Measurements from ENCODE around the gene S100A7A. TPM values are rescaled to one million over a fixed set of nuclear protein-coding genes. Genes with fewer than 3 reads are reported as not detected.

Gene S100A7A
- total RNA-seq, 1 donor from 2014 or later: not detected

DNA sequence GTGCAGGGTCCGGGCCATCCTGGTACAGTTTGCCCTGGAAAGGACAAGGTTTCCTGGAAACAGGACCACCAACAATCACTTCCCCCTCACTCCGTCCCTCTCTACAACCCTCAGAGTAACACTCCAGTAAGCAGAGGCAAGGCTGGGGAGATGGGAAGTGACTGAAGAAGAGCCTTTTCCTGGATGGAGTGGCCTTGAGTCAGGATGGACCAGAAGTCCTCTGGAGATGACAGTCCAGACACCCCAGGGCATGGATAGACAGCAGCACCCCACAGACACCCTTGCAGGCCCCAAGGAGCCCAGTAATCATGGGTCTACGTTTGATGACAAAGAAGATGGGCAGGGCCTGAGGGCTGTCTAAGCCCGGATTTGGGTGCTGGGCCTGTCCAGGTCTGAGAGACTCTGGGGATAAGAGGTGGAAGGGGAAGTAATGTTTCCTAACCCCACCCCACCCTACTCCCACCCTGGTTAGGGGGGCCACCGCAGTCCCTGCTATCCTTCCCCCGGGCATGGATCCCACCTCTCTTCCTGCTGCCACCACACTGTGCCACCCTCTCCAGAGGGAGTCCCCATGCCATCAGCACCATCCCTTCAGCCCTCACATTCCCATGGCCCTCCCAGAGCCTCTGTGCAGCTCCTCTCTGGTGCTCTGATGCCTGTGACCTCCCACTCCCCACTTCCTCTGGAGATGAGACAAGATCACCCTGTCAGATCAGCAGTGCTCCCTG is 18.2 kb upstream of the S100A7A start:
- Mint-ChIP-seq H3K4me3 (no peak overlapping the region), H3K4me1 (no peaks in the 10 kb centered on the region), H3K27ac (no peak overlapping the region), H3K9me3 (no peaks in the 10 kb centered on the region), H3K36me3 (ENCODE audit: low read depth) (no peaks in the 10 kb centered on the region), H3K27me3 (peaks cover 18% of the 10 kb centered on the region)
- TF ChIP-seq, protein P1, sequence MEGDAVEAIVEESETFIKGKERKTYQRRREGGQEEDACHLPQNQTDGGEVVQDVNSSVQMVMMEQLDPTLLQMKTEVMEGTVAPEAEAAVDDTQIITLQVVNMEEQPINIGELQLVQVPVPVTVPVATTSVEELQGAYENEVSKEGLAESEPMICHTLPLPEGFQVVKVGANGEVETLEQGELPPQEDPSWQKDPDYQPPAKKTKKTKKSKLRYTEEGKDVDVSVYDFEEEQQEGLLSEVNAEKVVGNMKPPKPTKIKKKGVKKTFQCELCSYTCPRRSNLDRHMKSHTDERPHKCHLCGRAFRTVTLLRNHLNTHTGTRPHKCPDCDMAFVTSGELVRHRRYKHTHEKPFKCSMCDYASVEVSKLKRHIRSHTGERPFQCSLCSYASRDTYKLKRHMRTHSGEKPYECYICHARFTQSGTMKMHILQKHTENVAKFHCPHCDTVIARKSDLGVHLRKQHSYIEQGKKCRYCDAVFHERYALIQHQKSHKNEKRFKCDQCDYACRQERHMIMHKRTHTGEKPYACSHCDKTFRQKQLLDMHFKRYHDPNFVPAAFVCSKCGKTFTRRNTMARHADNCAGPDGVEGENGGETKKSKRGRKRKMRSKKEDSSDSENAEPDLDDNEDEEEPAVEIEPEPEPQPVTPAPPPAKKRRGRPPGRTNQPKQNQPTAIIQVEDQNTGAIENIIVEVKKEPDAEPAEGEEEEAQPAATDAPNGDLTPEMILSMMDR (IDR thresholded peaks at IDR 0.05): no peak
- DNase-seq (no peak), ATAC-seq (ENCODE audit: low read depth) (no peak)
- intact Hi-C loops (cut with micrococcal nuclease): no loop called here
- ChIA-PET POLR2A (no interaction called here), CTCF (no interaction called here)

DNA sequence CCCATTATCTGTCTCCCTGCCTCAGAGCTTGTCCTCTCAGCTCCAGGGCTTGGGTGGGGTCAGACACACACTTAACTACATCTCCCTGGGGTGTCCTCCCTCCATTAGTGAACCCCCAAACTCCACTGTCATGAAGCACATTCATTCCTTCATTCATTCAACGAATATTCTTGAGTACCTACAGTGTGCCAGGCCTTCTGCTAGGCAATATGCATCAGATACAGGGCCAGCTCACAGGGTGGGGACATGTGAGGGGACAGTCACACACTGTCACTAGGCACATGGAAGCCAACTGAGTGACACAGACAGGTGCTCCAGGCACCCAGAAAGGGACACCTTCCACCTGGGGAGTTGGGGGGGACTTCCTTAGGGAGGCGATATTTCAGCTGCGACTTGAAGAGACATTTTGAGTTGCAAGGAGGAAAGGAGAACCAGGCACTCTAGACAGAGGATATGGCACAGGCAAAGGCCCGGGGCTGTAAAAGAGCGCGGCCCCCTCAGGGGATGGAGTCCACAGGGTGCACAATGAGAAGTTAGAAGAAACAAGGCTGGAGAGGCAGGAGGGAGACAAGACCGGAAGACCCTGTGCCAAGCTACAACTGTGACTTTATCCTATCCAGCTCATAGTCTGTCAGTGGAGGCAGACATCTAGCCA is 16.8 kb upstream of the S100A7A start:
- H3K36me3 Mint-ChIP-seq (ENCODE audit: low read depth): no peaks in the 10 kb centered on the region
- no peak overlapping the region for H3K4me3 Mint-ChIP-seq
- intact Hi-C loops (cut with micrococcal nuclease): no loop called here
- no peak for ATAC-seq (ENCODE audit: low read depth)
- no peak for DNase-seq
- H3K27me3 Mint-ChIP-seq: peaks cover 13% of the 10 kb centered on the region
- H3K27ac Mint-ChIP-seq: no peak overlapping the region
- ChIA-PET CTCF (no interaction called here), POLR2A (no interaction called here)
- H3K4me1 Mint-ChIP-seq: no peaks in the 10 kb centered on the region
- no peaks in the 10 kb centered on the region for H3K9me3 Mint-ChIP-seq
- TF ChIP-seq, protein P1 (IDR thresholded peaks at IDR 0.05): no peak

DNA sequence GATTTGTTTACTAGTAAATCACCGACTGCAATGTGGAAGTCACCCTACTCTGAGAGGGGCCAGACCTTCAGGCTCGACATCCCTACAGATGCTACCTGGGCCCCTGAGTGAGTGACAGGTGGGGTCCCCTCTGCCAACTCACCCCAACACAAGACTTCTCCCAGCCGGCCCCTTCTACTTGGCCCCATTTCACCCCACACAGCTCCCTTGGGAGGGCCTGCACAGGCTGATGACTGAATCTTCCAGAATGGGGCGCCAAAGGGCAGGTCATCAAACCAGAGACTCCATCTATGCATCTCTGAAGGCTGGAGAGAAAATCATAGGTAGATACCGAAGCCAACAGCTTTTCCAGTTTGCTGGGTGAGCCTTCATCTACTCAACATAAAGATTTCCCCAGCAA is 16.1 kb upstream of the S100A7A start:
- no peak for DNase-seq
- H3K4me3 Mint-ChIP-seq: no peak overlapping the region
- no peaks in the 10 kb centered on the region for H3K36me3 Mint-ChIP-seq (ENCODE audit: low read depth)
- peaks cover 12% of the 10 kb centered on the region for H3K27me3 Mint-ChIP-seq
- no peak overlapping the region for H3K27ac Mint-ChIP-seq
- no peaks in the 10 kb centered on the region for H3K4me1 Mint-ChIP-seq
- ChIA-PET CTCF (no interaction called here), POLR2A (no interaction called here)
- ATAC-seq (ENCODE audit: low read depth): no peak
- intact Hi-C loops (cut with micrococcal nuclease): no loop called here
- TF ChIP-seq, protein P1 (IDR thresholded peaks at IDR 0.05): no peak
- no peaks in the 10 kb centered on the region for H3K9me3 Mint-ChIP-seq

DNA sequence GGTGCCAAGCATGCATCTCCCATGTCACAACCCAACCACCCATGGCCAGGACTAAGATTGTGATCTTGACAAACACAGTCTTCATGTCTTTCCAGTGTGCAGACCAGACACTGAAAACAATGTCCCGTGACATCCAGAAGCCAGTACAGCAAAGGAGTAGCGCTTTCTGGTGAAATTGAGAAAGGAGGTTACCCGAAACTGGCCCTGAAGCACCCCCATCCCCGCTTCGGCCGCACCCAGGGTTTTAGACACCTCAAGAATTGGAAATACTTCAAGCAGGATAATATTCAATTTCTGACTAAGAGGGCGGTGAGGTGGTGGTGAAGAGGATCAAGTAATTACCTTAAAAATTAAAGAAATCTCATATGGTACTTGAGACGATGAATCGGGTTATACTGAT is 14.9 kb upstream of the S100A7A start:
- H3K27me3 Mint-ChIP-seq: peaks cover 17% of the 10 kb centered on the region
- no peak overlapping the region for H3K27ac Mint-ChIP-seq
- no peaks in the 10 kb centered on the region for H3K9me3 Mint-ChIP-seq
- no peak for ATAC-seq (ENCODE audit: low read depth)
- no peak for DNase-seq
- intact Hi-C loops (cut with micrococcal nuclease): no loop called here
- POLR2A ChIA-PET: no interaction called here
- H3K4me1 Mint-ChIP-seq: no peaks in the 10 kb centered on the region
- H3K4me3 Mint-ChIP-seq: no peak overlapping the region
- H3K36me3 Mint-ChIP-seq (ENCODE audit: low read depth): no peaks in the 10 kb centered on the region
- TF ChIP-seq, protein P1 (IDR thresholded peaks at IDR 0.05): no peak
- CTCF ChIA-PET: no interaction called here

DNA sequence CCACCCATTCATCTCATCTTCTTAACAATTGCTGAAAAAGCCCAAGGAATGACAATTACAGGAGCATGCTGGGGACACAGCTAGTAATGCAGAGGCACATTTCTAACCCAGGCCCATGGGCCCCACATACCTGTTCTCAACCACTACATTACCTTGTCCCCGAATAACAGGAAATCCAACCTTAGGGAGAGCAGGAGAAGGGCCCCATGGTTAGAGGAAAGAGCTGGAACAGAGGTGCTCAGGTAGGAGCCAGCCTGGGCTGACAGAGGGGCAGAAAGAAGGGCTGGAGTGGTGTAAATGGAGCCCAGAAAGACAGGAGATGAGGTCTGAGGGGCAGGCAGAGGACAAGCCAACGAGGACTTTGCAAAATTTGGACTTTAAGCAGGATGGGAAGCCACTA is 14.1 kb upstream of the S100A7A start:
- Mint-ChIP-seq H3K9me3 (no peaks in the 10 kb centered on the region), H3K27ac (no peak overlapping the region), H3K4me3 (no peak overlapping the region), H3K27me3 (peaks cover 23% of the 10 kb centered on the region), H3K4me1 (no peaks in the 10 kb centered on the region), H3K36me3 (ENCODE audit: low read depth) (no peaks in the 10 kb centered on the region)
- POLR2A ChIA-PET: no interaction called here
- CTCF ChIA-PET: no interaction called here
- DNase-seq: no peak
- TF ChIP-seq, protein P1 (IDR thresholded peaks at IDR 0.05): no peak
- ATAC-seq (ENCODE audit: low read depth): no peak
- intact Hi-C loops (cut with micrococcal nuclease): no loop called here

Data from activated B cell treated with CpG ODN at 0.5 μM for 24 hours (primary cell).